ENCODE results near the gene MAB21L1. TPM values are rescaled to one million over a fixed set of nuclear protein-coding genes. Genes with fewer than 3 reads are reported as not detected.

MAB21L1 gene
- total and polyA plus RNA-seq, 2 of the 8 experiments (the other 6 are each of a cell fraction or from before 2014, with no cell fraction given), result not detected

DNA sequence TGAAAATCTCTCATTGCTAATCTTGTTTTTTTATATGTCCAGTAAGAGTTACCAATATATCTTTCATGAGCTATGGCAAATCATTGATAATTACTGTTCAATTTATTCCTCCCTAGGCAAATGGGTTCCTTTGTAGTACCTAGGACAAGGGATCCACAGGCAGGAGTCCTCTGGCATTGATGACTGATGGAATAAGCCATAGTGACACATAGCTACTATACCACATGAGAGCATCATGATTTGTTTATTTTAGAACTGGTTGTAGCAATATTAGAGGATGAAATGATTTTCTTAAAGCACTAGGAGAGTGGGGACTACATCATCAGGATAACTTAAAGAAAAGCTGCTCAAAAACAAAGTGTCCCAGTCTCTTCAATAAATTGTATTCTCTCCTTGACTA, 21.7 kb upstream of the MAB21L1 start (continued):
- TF ChIP-seq, protein P1, sequence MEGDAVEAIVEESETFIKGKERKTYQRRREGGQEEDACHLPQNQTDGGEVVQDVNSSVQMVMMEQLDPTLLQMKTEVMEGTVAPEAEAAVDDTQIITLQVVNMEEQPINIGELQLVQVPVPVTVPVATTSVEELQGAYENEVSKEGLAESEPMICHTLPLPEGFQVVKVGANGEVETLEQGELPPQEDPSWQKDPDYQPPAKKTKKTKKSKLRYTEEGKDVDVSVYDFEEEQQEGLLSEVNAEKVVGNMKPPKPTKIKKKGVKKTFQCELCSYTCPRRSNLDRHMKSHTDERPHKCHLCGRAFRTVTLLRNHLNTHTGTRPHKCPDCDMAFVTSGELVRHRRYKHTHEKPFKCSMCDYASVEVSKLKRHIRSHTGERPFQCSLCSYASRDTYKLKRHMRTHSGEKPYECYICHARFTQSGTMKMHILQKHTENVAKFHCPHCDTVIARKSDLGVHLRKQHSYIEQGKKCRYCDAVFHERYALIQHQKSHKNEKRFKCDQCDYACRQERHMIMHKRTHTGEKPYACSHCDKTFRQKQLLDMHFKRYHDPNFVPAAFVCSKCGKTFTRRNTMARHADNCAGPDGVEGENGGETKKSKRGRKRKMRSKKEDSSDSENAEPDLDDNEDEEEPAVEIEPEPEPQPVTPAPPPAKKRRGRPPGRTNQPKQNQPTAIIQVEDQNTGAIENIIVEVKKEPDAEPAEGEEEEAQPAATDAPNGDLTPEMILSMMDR (IDR thresholded peaks at IDR 0.05; ENCODE audit: control extremely low read depth in 1 of 3, insufficient read depth in 1 of 3, low read depth in 1 of 3, low read length in 3 of 3), result no peak

Data from H1 (cell line).